OCI-LY1 (cell line): Measurements from ENCODE around the gene FZD7.

Source experiments
- H2AFZ ChIP-seq: fragments of 200-600 bp; sonication (generic), shearing (Covaris generic); 2 replicates; pipeline ENCODE4 v1.6.0; 2014; ENCODE audit warnings: antibody characterized with exemption, mild to moderate bottlenecking, low read length
- H3F3A ChIP-seq: fragments of 200-600 bp; sonication (generic), shearing (Covaris generic); 2 replicates; pipeline ENCODE4 v1.6.0; 2014; ENCODE audit warnings: mild to moderate bottlenecking, antibody characterized with exemption, low read length, moderate library complexity; ENCODE audit not compliant: insufficient read depth
- H3K27ac ChIP-seq: fragments of 200-600 bp; sonication (generic); 2 replicates; pipeline ENCODE4 v1.5.1; 2014; ENCODE audit warnings: low read length, mixed run types, mild to moderate bottlenecking, low read depth; ENCODE audit not compliant: poor library complexity, severe bottlenecking
- H3K27me3 ChIP-seq: fragments of 200-600 bp; sonication (generic); 2 replicates; pipeline ENCODE4 v1.6.0; 2014; ENCODE audit warnings: antibody characterized with exemption, mild to moderate bottlenecking, low read length, moderate library complexity; ENCODE audit not compliant: insufficient read depth
- H3K36me3 ChIP-seq: fragments of 200-600 bp; sonication (generic); 2 replicates; pipeline ENCODE4 v1.6.1; 2014; ENCODE audit warnings: mild to moderate bottlenecking, antibody characterized with exemption, low read length, moderate library complexity, mixed read lengths; ENCODE audit not compliant: insufficient read depth
- H3K4me1 ChIP-seq: fragments of 200-600 bp; sonication (generic); 2 replicates; pipeline ENCODE4 v1.5.1; 2014; ENCODE audit warnings: mild to moderate bottlenecking, low read length, moderate library complexity; ENCODE audit not compliant: insufficient read depth, severe bottlenecking
- H3K4me2 ChIP-seq: fragments of 200-600 bp; sonication (generic), shearing (Covaris generic); 2 replicates; pipeline ENCODE4 v1.6.1; 2014; ENCODE audit warnings: low read length
- H3K4me3 ChIP-seq: fragments of 200-600 bp; sonication (generic); 2 replicates; pipeline ENCODE4 v1.5.1; 2014; ENCODE audit warnings: low read length, low read depth, mild to moderate bottlenecking, mixed read lengths; ENCODE audit not compliant: poor library complexity, severe bottlenecking
- H3K79me2 ChIP-seq: fragments of 200-600 bp; shearing (Covaris generic); 2 replicates; pipeline ENCODE4 v1.6.1; 2016; ENCODE audit warnings: mixed run types, low read length, mixed read lengths; ENCODE audit not compliant: insufficient read depth
- H3K9ac ChIP-seq: fragments of 200-600 bp; sonication (generic), shearing (Covaris generic); 2 replicates; pipeline ENCODE4 v1.6.1; 2014; ENCODE audit warnings: mild to moderate bottlenecking, low read length, mixed read lengths
- H3K9me2 ChIP-seq: fragments of 200-600 bp; sonication (generic), shearing (Covaris generic); 2 replicates; pipeline ENCODE4 v1.6.1; 2014; ENCODE audit warnings: low read depth, mild to moderate bottlenecking, low read length, mixed read lengths
- H3K9me3 ChIP-seq: fragments of 200-600 bp; shearing (Covaris generic); 2 replicates; pipeline ENCODE4 v1.6.1; 2014; ENCODE audit warnings: low read length, mixed read lengths
- H4K20me1 ChIP-seq: fragments of 200-600 bp; sonication (generic), shearing (Covaris generic); 2 replicates; pipeline ENCODE4 v1.6.0; 2016; ENCODE audit warnings: mild to moderate bottlenecking, low read length; ENCODE audit not compliant: insufficient read depth
- EZH2 ChIP-seq: fragments of 200-600 bp; sonication (generic), shearing (Covaris generic); IDR thresholded peaks from 2 replicates; pipeline ENCODE4 v1.8.0; 2017; ENCODE audit warnings: borderline replicate concordance, mixed run types, mild to moderate bottlenecking, antibody characterized with exemption, low read length, moderate library complexity, mixed read lengths
- TF ChIP-seq, protein P1 (sequence below): fragments of 200-600 bp; sonication (generic), shearing (Covaris generic); IDR thresholded peaks from 2 replicates; pipeline ENCODE4 v1.5.1; 2017; ENCODE audit warnings: mild to moderate bottlenecking, antibody characterized with exemption, low read length, moderate library complexity, mixed read lengths

The FZD7 gene

GRCh38 chr2:202052235-202052634 is 18.6 kb downstream of the FZD7 start:
- no peaks in the 10 kb centered on the region for H3K79me2 ChIP-seq
- no peaks in the 10 kb centered on the region for H4K20me1 ChIP-seq
- no peak overlapping the region for H3K4me3 ChIP-seq
- no peaks in the 10 kb centered on the region for H3K4me1 ChIP-seq
- H3K9me2 ChIP-seq: no peaks in the 10 kb centered on the region
- no peaks in the 10 kb centered on the region for H3F3A ChIP-seq
- no peak overlapping the region for H3K9ac ChIP-seq
- H3K36me3 ChIP-seq: no peaks in the 10 kb centered on the region
- no peak overlapping the region for H2AFZ ChIP-seq
- TF ChIP-seq EZH2: no peak
- H3K4me2 ChIP-seq: no peak overlapping the region
- H3K9me3 ChIP-seq: no peaks in the 10 kb centered on the region
- no peaks in the 10 kb centered on the region for H3K27me3 ChIP-seq
- no peak overlapping the region for H3K27ac ChIP-seq

DNA sequence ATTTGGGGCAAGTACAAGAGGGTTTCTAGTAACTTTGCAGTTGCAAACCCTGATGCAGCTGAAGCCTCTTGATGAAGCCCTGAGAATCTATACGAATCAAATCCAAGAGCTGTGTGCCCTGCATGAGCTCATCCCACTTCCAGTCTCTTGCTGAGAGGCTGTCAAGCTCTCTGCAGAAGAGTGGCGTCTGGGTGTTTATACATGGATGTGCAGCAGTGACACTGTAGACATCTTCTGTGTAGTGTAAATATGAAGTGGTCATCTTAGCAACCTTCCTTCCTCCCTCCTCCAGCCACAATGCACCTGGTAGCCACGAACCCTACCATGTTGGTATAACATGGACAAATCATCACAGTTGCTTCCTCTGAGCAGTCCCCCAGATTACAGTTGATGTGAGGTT is 21.0 kb downstream of the FZD7 start:
- no peak overlapping the region for H3K27ac ChIP-seq
- no peaks in the 10 kb centered on the region for H4K20me1 ChIP-seq
- H3K27me3 ChIP-seq: no peaks in the 10 kb centered on the region
- H3K4me2 ChIP-seq: no peak overlapping the region
- H3K36me3 ChIP-seq: no peaks in the 10 kb centered on the region
- H3K4me3 ChIP-seq: no peak overlapping the region
- no peaks in the 10 kb centered on the region for H3K9me3 ChIP-seq
- no peaks in the 10 kb centered on the region for H3K79me2 ChIP-seq
- no peak overlapping the region for H3K9ac ChIP-seq
- no peaks in the 10 kb centered on the region for H3K9me2 ChIP-seq
- H2AFZ ChIP-seq: no peak overlapping the region
- no peak for TF ChIP-seq EZH2
- TF ChIP-seq, protein P1, sequence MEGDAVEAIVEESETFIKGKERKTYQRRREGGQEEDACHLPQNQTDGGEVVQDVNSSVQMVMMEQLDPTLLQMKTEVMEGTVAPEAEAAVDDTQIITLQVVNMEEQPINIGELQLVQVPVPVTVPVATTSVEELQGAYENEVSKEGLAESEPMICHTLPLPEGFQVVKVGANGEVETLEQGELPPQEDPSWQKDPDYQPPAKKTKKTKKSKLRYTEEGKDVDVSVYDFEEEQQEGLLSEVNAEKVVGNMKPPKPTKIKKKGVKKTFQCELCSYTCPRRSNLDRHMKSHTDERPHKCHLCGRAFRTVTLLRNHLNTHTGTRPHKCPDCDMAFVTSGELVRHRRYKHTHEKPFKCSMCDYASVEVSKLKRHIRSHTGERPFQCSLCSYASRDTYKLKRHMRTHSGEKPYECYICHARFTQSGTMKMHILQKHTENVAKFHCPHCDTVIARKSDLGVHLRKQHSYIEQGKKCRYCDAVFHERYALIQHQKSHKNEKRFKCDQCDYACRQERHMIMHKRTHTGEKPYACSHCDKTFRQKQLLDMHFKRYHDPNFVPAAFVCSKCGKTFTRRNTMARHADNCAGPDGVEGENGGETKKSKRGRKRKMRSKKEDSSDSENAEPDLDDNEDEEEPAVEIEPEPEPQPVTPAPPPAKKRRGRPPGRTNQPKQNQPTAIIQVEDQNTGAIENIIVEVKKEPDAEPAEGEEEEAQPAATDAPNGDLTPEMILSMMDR: no peak
- no peaks in the 10 kb centered on the region for H3K4me1 ChIP-seq
- no peaks in the 10 kb centered on the region for H3F3A ChIP-seq

- H3K9ac ChIP-seq: no peak overlapping the region
- no peak for TF ChIP-seq EZH2
- TF ChIP-seq, protein P1: peak; percentile 43
- no peaks in the 10 kb centered on the region for H3F3A ChIP-seq
- H4K20me1 ChIP-seq: no peaks in the 10 kb centered on the region
- H3K9me2 ChIP-seq: no peaks in the 10 kb centered on the region
- no peaks in the 10 kb centered on the region for H3K4me1 ChIP-seq
- no peaks in the 10 kb centered on the region for H3K27me3 ChIP-seq
- no peaks in the 10 kb centered on the region for H3K9me3 ChIP-seq
- no peaks in the 10 kb centered on the region for H3K79me2 ChIP-seq
- H3K4me3 ChIP-seq: no peak overlapping the region
- H3K36me3 ChIP-seq: no peaks in the 10 kb centered on the region
- no peak overlapping the region for H2AFZ ChIP-seq
- no peak overlapping the region for H3K4me2 ChIP-seq
- H3K27ac ChIP-seq: no peak overlapping the region
Observed at GRCh38 chr2:202056611-202057010, 23.0 kb downstream of the FZD7 start.

DNA sequence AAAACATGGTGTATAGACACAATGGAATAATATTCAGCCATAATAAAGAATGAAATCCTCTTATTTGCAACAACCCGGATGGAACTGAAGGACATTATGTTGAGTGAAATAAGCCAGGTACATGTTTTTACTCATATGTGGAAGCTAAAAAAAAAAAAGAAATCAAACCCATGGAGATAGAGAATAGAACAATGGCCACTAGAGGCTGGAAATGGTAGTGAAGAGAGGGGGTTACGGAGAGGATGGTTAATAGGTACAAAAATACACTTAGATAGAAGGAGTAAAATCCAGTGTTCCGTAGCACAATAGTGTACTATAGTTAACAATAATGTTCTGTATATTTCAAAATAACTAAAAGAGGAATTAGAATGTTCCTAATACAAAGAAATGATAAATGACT is 26.6 kb downstream of the FZD7 start:
- Histone ChIP-seq H3K27me3 (no peaks in the 10 kb centered on the region), H3K9me3 (no peaks in the 10 kb centered on the region), H2AFZ (no peak overlapping the region), H3K4me3 (no peak overlapping the region), H3K9me2 (no peaks in the 10 kb centered on the region), H3K79me2 (no peaks in the 10 kb centered on the region), H3F3A (no peaks in the 10 kb centered on the region), H3K4me1 (no peaks in the 10 kb centered on the region), H3K4me2 (no peak overlapping the region), H3K36me3 (no peaks in the 10 kb centered on the region), H4K20me1 (no peaks in the 10 kb centered on the region), H3K9ac (no peak overlapping the region), H3K27ac (no peak overlapping the region)
- TF ChIP-seq EZH2: no peak
- TF ChIP-seq, protein P1: peak; percentile 25; the same call in 1 of the 2 replicates
